ENCODE results near the gene IGF2BP2. TPM values are rescaled to one million over a fixed set of nuclear protein-coding genes. Genes with fewer than 3 reads are reported as not detected.

Gene IGF2BP2
- total and polyA plus RNA-seq, 2 of the 13 experiments (the other 11 are each of a cell fraction or from before 2014, with no cell fraction given), result 6.5 to 46.0 TPM

- TF ChIP-seq ZNF704 (CRISPR knock-in tag; IDR thresholded peaks at IDR 0.05; ENCODE audit: borderline replicate concordance), result no peak
- no peak for TF ChIP-seq REXO4 (CRISPR knock-in tag; IDR thresholded peaks at IDR 0.05; ENCODE audit: borderline replicate concordance)
- no peak for TF ChIP-seq ZNF225 (CRISPR knock-in tag; IDR thresholded peaks at IDR 0.05)
Measured at GRCh38 chr3:185757176-185757575, 67.7 kb downstream of the IGF2BP2 start (continued).

GRCh38 chr3:185756477-185756876 is 68.4 kb downstream of the IGF2BP2 start:
- DNase-seq (ENCODE audit: low spot score) (no peak), ATAC-seq (no peak), FAIRE-seq (no peak)
- ChIA-PET POLR2A (no interaction called here), CTCF (ENCODE audit: low intra/inter-chr PET ratio, low total read pairs) (no interaction called here)
- in situ Hi-C loops (cut with HindIII; ENCODE audit: extremely low pct_ligation_motif_present, low pct_unique_long_range_greater_than_20kb), result no loop called here
- WGBS (ENCODE audit: low lambda C conversion rate), result 98% methylated on average over 4 of the region's 4 CpGs
- intact Hi-C loops (cut with micrococcal nuclease; ENCODE audit: unreplicated experiment), result no loop called here
- H3K27me3 ChIP-seq (ENCODE audit: control insufficient read depth in 1 of 2, insufficient read depth in 2 of 2, low read length in 2 of 2), result no peaks in the 10 kb centered on the region
- H3K9ac ChIP-seq (ENCODE audit: insufficient read depth, low read depth, low read length), result no peak overlapping the region
- BruUV-seq (replicated peaks), result no TSS peak
- H2AFZ ChIP-seq (ENCODE audit: low read length), result no peak overlapping the region
- H3K27ac ChIP-seq (ENCODE audit: extremely low read length, insufficient read depth, low read length), result no peak overlapping the region
- peaks cover 13 to 26% of the 10 kb centered on the region in 2 experiments for H3K36me3 ChIP-seq (replicated peaks in 1 of 2; ENCODE audit: control insufficient read depth in 1 of 2, insufficient read depth in 2 of 2, low read length in 2 of 2)
- peaks cover 95% of the 10 kb centered on the region for H3K79me2 ChIP-seq (ENCODE audit: insufficient read depth, low read length)
- H3K9me3 ChIP-seq (ENCODE audit: low read length), result no peaks in the 10 kb centered on the region
- peaks cover 89% of the 10 kb centered on the region for H4K20me1 ChIP-seq (ENCODE audit: insufficient read depth, low read length)
- H3K4me1 ChIP-seq (ENCODE audit: insufficient read depth, low read length), result peaks cover 60% of the 10 kb centered on the region
- H3K4me3 ChIP-seq (replicated peaks in 1 of 3; ENCODE audit: insufficient read depth in 1 of 3, low read depth in 2 of 3, low read length in 3 of 3), result no peak overlapping the region
- H3K4me2 ChIP-seq (ENCODE audit: low read depth, low read length), result no peak overlapping the region
- TF ChIP-seq ZNF143 (CRISPR knock-in tag; IDR thresholded peaks at IDR 0.05), result no peak
- TF ChIP-seq ZNF383 (CRISPR knock-in tag; IDR thresholded peaks at IDR 0.05; ENCODE audit: borderline replicate concordance), result no peak
- TF ChIP-seq RARA (CRISPR knock-in tag; IDR thresholded peaks at IDR 0.05), result no peak
- no peak for TF ChIP-seq HNRNPLL (IDR thresholded peaks at IDR 0.05; ENCODE audit: low read depth, low read length, poor library complexity, severe bottlenecking)
- no peak for TF ChIP-seq GZF1 (CRISPR knock-in tag; IDR thresholded peaks at IDR 0.05)
- no peak for TF ChIP-seq TRAFD1 (CRISPR knock-in tag; IDR thresholded peaks at IDR 0.05; ENCODE audit: borderline replicate concordance)
- TF ChIP-seq ZNF350 (CRISPR knock-in tag; IDR thresholded peaks at IDR 0.05; ENCODE audit: borderline replicate concordance, low read depth), result no peak
- TF ChIP-seq FOXA3 (CRISPR knock-in tag; IDR thresholded peaks at IDR 0.05), result no peak
- no peak for TF ChIP-seq GTF3A (CRISPR knock-in tag; conservative IDR thresholded peaks at IDR 0.05)
- no peak for TF ChIP-seq RARG (CRISPR knock-in tag; IDR thresholded peaks at IDR 0.05; ENCODE audit: low read depth)
- no peak for TF ChIP-seq TIGD3 (CRISPR knock-in tag; IDR thresholded peaks at IDR 0.05; ENCODE audit: borderline replicate concordance)
- no peak for TF ChIP-seq ZHX1 (CRISPR knock-in tag; IDR thresholded peaks at IDR 0.05; ENCODE audit: low read depth)
- TF ChIP-seq TAF1 (CRISPR knock-in tag; IDR thresholded peaks at IDR 0.05), result no peak
